Anterior cingulate cortex (tissue), 58 donors: Measurements from ENCODE around the gene CELSR1.

ENCODE experiments used
- DNase-seq, 58 donors: peaks; one replicate each; lab custom pipeline; 2025; lab: John Stamatoyannopoulos, UW

The CELSR1 gene

DNA sequence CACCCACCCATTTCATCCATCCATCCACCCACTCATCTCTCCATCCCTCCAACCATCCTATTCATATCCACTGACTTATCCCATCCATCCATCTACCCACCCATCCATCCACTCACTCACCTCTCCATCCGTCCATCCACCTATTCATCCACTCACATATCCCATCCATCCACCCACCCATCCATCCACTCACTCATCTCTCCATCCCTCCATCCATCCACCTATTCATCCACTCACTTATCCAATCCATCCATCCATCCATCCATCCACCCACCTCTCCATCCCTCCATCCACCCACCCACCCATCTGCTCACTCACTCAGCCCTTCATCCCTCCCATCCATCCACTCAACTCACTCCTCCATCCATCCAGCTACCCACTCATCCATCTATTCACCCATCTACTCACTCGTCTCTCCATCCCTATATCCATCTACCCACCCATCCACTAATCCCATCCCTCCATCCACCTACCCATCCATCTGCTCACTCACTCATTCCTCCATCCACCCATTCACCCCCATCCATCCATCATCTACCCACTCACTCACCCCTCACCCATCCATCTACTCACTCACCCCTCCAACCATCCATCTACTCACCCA, 165.7 kb downstream of the CELSR1 start:
- DNase-seq, result no peak

DNA sequence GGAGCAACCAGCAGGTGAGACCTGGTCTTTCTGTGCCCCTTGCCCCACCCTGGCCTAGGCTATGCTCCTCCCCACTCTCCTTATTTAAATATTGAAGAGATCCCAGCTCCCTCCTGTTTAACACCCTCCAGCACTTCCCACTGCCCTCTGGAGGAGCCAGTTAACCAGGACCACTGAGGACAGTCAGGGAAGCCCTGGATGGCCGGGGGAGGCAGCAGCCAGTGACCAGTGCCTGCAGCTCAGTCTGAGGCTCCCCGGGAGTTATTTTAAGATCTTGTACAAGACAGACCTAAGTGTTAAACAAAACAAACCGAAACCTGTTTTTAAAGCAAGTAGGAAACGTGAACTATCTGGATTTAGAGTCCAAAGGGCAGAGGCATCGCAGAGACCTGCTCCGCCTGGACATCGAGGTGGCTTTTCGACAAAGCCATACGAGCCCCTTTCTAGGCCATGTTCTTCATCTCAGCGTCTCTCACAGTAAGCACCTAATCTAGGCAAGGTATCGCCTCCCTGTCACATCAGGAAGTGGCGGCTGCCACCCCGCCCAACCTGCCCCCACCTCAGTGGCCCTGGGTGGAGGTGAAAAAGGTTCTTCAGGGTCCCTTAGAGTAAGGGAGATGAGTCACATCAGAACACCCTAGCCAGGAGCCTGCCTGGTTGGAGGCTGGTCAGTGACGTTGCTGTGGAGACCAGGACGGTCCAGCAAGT, 166.7 kb downstream of the CELSR1 start:
- no peak for DNase-seq

DNA sequence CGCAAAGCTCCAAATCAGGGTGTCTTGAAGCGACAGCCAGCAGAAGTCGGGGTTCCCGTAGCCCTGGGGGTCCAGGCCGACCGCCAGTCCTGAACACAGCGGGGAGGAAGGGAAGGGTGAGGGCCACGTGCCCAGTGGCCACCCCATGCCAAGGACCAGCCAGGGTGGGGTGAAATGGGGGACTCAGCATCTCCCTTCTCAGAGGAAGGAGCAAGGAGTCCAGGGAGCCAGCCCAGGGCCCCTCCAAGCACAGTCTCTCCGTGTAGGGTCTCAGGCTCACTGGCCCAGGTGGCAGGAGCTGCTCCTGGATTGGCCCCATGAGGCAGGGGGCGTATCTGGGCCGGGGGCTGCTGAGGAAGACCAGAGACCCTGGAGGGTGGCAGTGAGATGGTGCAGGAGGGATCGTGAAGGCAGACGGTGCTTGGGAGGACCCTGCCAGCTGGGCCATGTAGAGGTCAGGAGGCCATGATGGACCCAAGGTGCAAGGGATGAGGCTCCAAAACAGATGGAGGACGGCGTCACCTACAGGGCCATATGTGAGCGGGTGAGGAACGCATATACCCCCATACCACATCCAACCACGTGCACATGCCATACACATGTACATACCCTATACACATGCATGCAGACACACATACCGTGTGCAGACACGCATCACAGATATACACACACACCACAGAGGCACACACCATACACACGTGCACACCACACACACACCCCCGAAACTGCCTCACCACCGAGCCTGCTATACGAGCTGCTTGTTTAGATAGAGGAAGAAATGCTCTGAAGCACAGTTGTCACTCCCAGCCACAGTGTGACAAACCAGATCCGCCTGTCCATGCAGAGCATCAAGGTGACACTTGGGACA, 167.5 kb downstream of the CELSR1 start:
- no peak for DNase-seq

DNA sequence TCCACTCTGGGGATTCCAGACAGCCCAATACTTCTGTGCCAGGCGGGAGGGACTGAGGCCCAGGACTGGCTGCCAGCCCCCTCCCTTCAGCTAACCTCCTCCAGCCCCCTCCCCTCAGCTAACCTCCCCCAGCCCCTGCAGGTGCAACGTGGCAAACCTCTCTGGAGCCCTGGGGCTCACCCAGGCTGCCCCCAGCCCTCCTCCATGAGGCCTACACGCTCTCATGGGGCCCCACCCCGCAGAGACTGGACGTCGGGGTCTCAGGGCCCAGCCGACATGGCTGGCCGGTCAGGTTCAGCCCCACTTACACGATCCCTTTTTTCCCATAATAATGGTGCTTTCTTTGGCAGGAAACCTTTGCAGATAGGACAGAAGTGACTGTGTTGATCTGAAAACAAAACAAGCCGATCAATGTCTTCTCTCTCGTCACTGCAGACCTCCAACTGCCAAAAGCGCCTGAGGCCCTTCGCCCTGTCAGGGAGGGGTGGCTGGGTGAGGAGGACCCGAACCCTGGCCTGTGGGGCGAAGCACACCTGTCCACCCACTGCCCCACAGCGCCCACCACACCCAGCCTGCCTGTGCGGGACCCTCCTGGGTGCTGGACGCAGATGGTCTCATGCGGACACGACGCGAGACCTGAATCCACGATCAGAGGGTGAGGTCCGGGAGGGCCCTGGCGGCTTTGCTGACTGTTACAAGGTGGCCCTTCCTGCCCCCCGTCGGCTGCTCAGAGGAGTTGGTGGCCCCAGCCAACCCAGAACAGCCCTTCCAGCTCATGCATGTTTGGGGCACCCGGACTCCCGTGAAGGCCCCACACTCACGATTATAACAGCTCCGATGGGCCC, 168.3 kb downstream of the CELSR1 start:
- no peak for DNase-seq

DNA sequence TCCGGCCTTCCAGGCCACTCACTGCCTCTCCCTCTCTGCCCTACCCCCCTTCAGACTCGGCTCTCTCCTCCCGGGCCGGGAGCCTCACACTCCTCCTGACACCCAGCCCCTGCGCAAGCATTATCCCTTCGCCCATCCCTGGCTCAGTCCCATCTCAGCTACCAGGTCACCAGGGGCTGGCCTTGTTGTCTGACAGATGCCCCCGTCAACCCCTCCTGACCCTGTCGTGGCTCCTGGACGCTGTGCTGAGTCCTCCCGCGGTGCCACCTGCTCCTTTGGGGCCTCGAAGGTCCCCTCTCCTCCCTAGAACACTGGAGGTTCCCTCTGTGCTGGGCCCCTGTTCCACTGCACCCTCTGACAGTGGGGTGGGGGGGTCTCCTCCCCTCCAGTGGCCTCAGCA, 169.0 kb downstream of the CELSR1 start:
- no peak for DNase-seq

DNA sequence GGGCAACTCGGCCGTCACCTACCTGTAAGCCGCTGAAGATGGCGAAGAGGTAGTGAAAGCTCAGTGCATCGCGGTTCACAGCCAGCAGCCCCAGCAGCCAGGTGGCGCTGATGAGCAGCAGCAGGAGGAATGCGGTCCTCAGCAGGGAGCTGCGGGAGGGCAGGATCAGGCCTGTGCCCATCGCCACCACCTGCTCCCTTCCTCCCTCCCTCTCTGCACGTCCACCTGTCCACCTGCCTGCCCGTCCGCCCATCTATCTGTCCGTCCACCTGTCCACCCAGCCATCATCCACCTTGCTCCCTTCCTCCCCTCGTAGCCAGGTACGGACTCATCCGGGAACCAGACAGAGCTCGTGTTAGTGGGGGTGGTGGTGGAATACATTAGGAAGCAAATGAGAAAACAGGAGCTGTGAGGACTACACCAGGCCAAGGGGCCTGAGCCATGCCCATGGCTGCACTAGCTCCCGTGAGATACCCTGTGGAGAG, 169.7 kb downstream of the CELSR1 start:
- DNase-seq, result peak in 11 of 58 donors; percentile 3 to 34 (median 13)

DNA sequence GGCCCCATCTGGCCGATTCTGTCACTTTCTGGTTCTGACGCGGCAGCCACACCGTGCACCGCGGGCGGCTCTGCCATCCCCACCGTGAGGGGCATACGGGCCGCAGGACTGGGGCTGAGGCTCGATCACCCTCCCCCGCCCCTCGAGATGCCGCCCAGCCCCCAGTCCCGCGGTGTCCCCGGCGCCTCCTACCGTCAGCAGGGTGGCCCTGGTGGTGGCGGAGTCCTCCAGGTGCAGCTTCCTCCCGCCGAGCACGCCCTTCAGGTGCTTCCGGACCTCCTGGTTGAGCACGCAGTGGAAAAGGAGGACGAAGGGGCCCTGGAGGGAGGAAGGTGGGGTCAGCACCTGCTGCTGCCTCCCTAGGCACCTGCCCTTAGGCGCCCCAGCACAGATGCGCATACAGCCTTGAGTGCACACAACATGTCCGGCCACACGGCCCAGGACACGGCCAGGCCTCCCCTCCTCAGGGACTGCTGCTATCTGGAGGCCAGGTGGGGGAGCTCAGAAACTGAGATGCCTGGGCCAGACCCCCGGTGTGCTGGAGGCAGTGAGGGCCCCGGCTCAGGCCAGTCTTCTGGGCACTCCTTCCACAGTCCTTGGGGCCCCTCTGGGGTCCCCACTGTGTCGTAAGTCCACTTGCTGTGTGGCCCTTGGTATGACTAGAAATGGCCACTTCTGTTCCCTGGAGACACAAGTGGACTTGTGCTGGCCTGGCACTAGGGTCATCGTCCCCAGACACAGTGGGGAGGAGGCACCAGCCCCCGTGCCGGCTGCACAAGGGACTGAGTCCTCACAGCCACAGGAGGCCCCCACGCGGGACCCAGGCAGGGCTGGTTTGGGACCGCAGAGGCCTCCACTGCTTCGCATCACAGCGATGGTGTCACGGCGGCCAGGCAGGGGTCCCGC, 170.4 kb downstream of the CELSR1 start:
- no peak for DNase-seq

DNA sequence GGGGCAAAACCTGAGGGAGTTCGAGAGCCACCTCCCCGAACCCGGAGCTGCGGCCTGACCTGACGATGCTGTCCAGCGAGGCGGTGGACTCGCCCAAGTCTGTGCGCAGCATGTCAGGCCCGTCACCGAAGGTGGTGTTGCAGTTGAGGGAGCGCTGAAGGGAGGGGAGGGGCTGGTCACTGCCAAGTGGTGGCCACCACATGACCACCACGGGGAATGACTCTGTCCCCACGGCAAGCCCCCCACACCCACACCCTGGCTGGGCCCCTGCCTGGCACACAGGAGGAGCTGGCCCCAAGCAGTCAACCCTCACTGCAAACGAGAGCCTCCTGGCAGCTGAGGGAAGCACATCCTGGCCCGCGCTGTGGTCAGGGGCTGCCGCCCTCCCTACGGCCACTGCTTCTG, 171.1 kb downstream of the CELSR1 start:
- DNase-seq, result no peak

DNA sequence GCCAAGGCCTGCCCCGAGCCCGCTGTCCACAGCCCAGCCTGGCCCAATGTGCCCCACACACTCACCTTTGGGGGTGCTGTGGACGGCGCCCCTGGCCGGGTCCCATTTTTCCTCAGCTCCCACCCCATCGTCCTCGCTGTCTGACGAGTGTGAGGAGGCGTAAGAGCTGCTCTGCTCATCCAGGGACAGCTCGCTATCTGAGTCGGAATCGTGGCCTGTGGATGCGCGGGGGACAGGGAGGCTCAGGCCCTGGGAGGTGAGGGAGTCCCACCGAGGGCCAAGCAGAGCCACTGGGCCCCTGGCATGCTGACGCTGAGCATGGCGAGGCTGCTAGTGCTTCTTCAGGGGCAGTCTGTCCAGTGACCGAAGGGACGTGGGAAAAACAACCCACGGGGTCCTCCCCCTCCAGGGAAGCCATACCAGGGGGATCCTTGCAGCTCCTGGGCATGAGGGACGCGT, 172.2 kb downstream of the CELSR1 start:
- no peak for DNase-seq

DNA sequence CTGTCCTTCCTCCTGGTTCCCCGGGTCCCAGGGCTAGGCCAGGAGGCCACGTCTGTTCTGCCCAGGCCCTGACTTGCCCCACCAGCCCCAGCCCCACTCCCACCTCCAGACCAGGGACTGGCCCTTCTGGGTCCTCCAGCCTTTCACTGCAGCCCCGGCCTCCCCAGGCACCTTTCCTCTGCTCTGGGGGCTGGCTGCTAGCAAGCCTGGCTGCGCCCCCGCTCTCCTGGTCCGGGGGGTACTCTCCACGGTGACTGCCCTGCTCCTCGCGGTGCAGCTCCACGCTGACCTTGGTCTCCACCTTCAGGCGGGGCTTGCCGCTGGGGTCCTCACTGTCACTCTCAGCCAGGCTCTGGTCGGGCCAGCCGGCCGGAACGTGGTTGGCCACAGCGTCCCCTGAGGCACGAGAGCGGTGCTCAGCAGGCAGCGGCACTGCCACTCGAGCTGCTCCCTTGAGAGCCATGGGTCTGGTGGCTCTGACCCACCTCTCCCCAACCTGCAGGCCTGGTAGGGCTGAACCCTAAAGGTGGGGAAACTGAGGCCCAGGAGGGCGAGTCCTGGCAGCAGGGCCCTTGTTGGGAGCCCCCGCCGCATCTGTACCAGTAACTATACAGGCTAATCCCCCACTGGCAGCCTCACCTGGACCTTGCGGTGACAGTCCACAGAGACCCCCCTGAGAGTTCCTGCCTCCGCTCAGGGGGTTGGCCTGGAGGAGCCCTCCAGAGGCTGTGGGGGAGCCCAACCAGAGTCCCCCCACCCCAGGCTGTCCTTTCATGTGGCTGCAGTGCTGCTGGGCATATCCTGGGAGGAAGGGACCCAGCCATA, 172.9 kb downstream of the CELSR1 start:
- DNase-seq, result no peak

DNA sequence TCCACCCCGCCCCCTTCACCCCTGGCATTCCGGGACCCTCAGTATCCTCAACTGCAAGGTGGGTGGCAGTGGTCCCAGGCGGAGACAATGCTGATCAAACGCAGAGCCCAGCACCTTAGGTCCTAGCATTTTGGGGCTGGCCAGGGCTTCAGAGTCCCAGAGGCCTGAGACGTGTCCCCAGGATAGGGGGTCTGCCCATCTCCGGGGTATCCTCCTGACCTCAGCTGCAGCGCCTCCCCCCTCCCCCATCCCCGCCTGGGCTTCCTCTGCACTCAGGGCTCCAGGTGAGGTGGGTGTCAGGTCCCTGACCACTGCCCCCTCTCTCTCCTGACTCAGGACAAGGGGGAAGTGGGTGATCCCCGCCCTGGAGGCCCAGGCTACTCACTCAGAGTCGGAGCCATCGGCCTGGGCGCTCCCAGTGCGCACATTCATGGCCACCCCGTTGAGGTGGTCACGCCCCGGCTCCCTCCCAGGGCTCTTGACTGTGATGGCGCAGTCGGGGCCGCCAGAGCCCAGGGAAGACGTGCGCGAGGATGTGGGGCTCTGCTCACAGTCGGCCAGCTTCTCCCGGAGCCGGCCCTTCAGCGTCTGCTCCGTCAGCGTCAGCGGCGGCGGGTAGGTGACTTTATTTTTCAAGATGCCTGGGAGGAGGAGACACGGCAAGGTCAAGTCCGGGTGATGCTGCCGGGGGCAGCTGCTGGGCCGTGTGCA, 173.7 kb downstream of the CELSR1 start:
- no peak for DNase-seq

DNA sequence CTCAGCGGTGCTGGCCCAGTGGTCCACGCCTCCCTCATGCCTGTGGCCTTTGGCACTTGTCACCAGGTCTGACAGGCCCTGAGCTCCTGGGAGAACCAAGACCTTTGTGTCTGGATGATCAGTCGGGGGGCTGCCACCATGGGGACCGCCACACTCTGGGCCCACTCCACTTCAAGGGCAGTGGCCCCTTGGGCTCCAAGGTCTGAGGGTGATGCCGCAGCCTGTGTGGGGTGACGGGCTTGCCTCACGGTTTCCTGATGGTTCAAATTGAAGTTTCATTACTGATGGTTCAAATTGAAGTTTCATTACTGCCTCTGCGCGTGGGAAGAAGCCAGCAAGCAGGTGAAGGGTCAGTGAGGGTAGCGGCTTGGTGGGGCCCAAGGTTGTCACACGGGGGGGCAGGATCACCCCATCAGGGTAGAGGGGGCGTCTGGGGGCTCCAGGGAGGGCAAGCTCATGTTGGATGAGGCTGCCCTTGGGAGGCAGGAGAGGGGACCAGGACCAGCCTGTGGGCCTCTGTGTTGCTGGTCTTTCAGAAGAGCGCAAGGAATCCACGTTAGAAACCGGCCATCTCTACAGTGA, 174.4 kb downstream of the CELSR1 start:
- no peak for DNase-seq

DNA sequence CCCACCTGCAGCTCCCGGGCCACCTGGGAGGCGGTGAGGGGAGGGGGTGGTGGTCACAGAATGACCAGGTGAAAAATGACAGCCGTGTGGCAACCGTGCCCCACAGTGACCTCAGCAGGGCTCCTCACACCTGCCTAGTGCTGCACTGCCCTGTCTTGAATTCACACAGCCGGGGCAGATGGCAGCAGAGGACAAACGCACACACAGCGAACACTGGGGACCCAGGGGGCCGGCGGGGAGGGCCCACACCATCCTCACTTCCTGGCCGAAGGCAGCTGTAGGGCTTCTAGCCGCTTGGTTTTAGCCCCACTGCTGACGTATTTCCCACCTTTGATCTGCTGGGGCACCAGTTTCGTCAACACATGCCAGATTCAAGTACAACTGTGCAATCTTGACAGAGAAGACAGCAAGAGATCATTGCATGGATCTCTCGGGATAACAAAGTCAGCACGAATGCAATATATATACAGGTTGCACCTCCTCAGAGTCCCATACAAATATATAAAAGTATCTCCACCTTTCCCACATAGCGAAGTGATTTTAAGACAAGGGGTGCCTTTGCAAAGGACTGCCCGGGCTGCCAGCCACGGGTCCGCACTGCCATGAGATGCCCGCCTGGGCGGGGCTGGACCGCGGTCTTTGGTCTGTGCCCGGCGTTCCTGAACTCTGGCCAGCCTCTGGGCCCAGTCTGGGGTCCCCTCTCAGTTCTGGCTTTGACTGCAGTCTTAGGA, 175.1 kb downstream of the CELSR1 start:
- no peak for DNase-seq

DNA sequence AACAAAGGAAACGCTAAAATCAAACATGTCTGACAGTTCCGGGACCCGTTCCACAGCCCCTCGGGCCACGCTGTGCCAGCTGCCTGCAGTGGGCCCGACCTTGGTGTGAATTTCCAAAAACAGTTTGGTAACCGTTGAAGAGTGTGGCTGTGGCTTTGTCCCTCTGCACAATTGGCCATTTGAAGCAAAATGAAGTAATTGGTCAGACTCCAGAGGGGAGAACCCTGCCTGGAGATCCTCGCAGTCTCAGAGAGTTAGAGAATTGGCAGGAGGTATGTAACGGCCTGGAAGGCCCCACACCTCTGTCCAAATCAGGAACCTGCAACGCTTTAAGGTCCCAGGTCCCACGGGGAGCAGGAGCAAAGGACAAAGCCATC, 175.6 kb downstream of the CELSR1 start:
- DNase-seq, result peak in 1 of 58 donors; percentile 8

DNA sequence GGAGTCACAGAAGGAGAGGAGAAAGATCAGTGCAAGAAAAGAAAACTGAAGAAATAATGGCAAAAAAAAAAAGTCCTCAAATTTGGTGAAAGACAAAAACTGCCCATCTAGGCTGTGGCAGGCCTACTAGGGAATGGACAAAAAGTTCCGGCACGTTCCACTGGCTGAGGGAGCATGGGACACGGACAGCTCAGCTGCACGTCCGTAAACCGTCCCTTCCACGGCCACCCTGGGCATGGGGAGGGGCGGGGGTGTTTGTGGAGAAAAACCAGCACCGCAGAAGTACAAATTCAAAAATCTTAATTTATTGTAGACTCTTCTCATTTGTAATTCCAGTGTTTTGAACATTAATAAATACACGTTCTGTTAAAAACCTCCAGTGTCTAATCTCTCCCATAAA, 176.5 kb downstream of the CELSR1 start:
- DNase-seq, result no peak

DNA sequence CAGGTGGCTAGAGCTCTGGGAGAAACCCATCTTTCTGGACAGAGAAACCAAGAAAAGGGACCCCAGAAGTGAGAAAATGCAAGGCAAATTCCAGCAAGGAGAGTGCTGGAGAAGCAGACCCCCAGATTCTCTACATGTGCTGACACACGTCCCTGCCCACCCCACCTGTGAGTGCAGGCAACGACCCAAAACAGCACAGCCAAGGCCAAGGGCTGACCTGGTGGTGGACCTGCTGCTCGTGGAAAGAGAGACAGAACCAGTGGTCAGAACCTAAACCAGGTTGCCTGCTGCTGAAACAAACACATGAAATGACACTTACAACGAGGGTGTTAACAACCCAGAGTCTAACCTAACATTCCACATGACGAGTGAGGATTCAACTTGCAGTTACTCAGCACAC, 177.3 kb downstream of the CELSR1 start:
- no peak for DNase-seq

DNA sequence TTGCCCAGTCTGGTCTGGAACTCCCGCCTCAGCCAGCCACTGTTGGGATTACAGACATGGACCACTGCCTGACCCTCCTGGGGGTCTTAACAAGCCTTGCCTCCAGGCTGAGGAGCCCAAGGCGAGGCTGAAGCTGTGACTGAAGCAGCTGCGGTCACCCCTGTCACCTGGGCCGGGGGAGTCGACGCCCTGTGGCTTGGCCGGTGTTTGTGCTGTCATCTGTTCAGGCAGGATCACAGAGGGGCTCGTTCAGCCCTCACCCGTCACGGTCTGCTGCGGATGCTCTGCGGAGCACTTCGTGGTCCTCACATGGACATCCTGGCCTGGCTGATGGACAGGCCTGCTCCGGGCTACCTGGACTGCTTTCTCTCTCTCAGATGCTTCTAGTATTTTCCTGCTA, 178.1 kb downstream of the CELSR1 start:
- DNase-seq, result no peak
